K562 (cell line): ENCODE measurements around the gene MAPRE2. TPM values are rescaled to one million over a fixed set of nuclear protein-coding genes. Genes with fewer than 3 reads are reported as not detected.
"Not testable (repeated sequence)": the region's sequence is repeated elsewhere in the genome, so short reads cannot be mapped to it uniquely, and the experiment has no call there.

Source experiments
- ATAC-seq: fragments of 200-7000 bp; cut with Tn5 transposase; 3 replicates; pipeline ENCODE4 v1.9.1; 2020; ENCODE audit warnings: moderate library complexity
- BruUV-seq: library from RNA; stranded (reverse); fragments of 400-500 nt; replicated peaks from 2 replicates; lab custom pipeline; 2021; lab: Mats Ljungman, UMichigan
- CTCF ChIA-PET: fragments of 300-600 bp; formaldehyde crosslinking; extraction: SDS; loops from one replicate; lab custom pipeline; 2021; ENCODE audit warnings: low intra/inter-chr PET ratio; lab: Yijun Ruan, JAX
- POLR2A ChIA-PET: fragments of 300-600, 350-650 bp; sonication (Branson Sonifier 250); formaldehyde crosslinking; extraction: SDS; loops from one replicate; lab custom pipeline; 2021; ENCODE audit warnings: antibody characterized with exemption, inconsistent platforms; lab: Yijun Ruan, JAX
- DNase-seq, 4 experiments: peaks; one replicate each; pipeline versions ENCODE4 v3.0.0 to v3.0.0-alpha.2; 2011 to 2018; ENCODE audit warnings: low spot score in 3 of 4, mixed read lengths in 3 of 4; ENCODE audit errors: extremely low read depth in 1 of 4
- FAIRE-seq: peaks from 2 replicates; lab custom pipeline; 2011; peaks lifted over from hg19 to GRCh38; lab: Jason Lieb, UNC
- H2AFZ ChIP-seq: 2 replicates; pipeline ENCODE4 v1.6.0; 2011; ENCODE audit warnings: low read depth, low read length, control low read depth, inconsistent platforms
- H3K27ac ChIP-seq: fragments of 200-600 bp; 3 replicates; pipeline ENCODE4 v1.8.0; 2011; ENCODE audit warnings: low read depth, mild to moderate bottlenecking, control low read depth, inconsistent platforms, low read length, moderate library complexity, mixed read lengths; ENCODE audit errors: extremely low read depth
- H3K27me3 ChIP-seq, 2 experiments: fragments of 300-600 bp in 1 of 2; 2 replicates in 1 of 2; 3 replicates in 1 of 2; pipeline versions ENCODE4 v1.6.0 to v1.8.0; 2011; ENCODE audit warnings: inconsistent platforms in 2 of 2, low read length in 2 of 2, mild to moderate bottlenecking in 1 of 2, mixed read lengths in 1 of 2, moderate library complexity in 1 of 2; ENCODE audit not compliant: control insufficient read depth in 2 of 2, insufficient read depth in 2 of 2
- H3K36me3 ChIP-seq: fragments of 300-600 bp; 3 replicates; pipeline ENCODE4 v1.8.0; 2011; ENCODE audit warnings: mild to moderate bottlenecking, low read length, inconsistent platforms; ENCODE audit not compliant: control insufficient read depth, insufficient read depth
- H3K4me1 ChIP-seq, 2 experiments: fragments of 200-600 bp in 1 of 2; replicated peaks in 1 of 2; 2 replicates in 1 of 2; 3 replicates in 1 of 2; pipeline versions ENCODE4 v1.5.1 to v1.8.0; 2011; ENCODE audit warnings: inconsistent platforms in 2 of 2, low read length in 2 of 2, mild to moderate bottlenecking in 1 of 2, mixed read lengths in 1 of 2, moderate library complexity in 1 of 2; ENCODE audit not compliant: control insufficient read depth in 2 of 2, insufficient read depth in 2 of 2
- H3K4me2 ChIP-seq: 2 replicates; pipeline ENCODE4 v1.6.1; 2011; ENCODE audit warnings: low read length, control low read depth, inconsistent platforms, mixed read lengths; ENCODE audit not compliant: insufficient read depth
- H3K4me3 ChIP-seq: fragments of 200-600 bp; sonication (generic), shearing (Covaris generic); 2 replicates; pipeline ENCODE4 v1.5.1; 2016; ENCODE audit warnings: control low read depth, inconsistent platforms
- H3K79me2 ChIP-seq: fragments of 200-600 bp; 3 replicates; pipeline ENCODE4 v1.8.0; 2011; ENCODE audit warnings: low read length, inconsistent platforms; ENCODE audit not compliant: control insufficient read depth, insufficient read depth
- H3K9ac ChIP-seq, 2 experiments: 2 replicates each; pipeline versions ENCODE4 v1.6.0 to v1.6.1; 2011; ENCODE audit warnings: low read depth in 2 of 2, low read length in 2 of 2, control low read depth in 1 of 2, inconsistent platforms in 1 of 2, mild to moderate bottlenecking in 1 of 2, mixed read lengths in 1 of 2; ENCODE audit not compliant: insufficient read depth in 1 of 2
- H3K9me1 ChIP-seq: one replicate; pipeline ENCODE4 v1.6.0; 2011; ENCODE audit warnings: inconsistent platforms, mild to moderate bottlenecking, low read length, moderate library complexity; ENCODE audit not compliant: control insufficient read depth, insufficient read depth
- H3K9me3 ChIP-seq: replicated peaks from 2 replicates; pipeline ENCODE4 v1.5.1; 2011; ENCODE audit warnings: low read depth, low read length, inconsistent platforms; ENCODE audit not compliant: control insufficient read depth, insufficient read depth
- H4K20me1 ChIP-seq: replicated peaks from 2 replicates; pipeline ENCODE4 v1.6.1; 2011; ENCODE audit warnings: low read length, inconsistent platforms, mixed read lengths; ENCODE audit not compliant: control insufficient read depth, insufficient read depth
- CEBPG ChIP-seq, 3 experiments: fragments of 200-800 bp in 1 of 3; sonication (Bioruptor generic) in 1 of 3; sonication (generic) in 1 of 3; formaldehyde crosslinking in 1 of 3; IDR thresholded peaks in 2 of 3; conservative IDR thresholded peaks in 1 of 3; 2 replicates each; pipeline versions ENCODE4 v1.6.1 to v1.8.0; 2016 to 2022; ENCODE audit warnings: missing compliant biosample characterization in 2 of 3, missing genetic modification characterization in 2 of 3, mild to moderate bottlenecking in 1 of 3, missing genetic modification reagents in 1 of 3
- JUNB ChIP-seq: fragments of 450-650 bp; formaldehyde crosslinking; conservative IDR thresholded peaks from 2 replicates; pipeline ENCODE4 v1.4.0; 2020; ENCODE audit warnings: mild to moderate bottlenecking
- POLR2G ChIP-seq: fragments of 200-400 bp; formaldehyde crosslinking; IDR thresholded peaks from 2 replicates; pipeline ENCODE4 v1.6.1; 2017; ENCODE audit warnings: low read depth, mild to moderate bottlenecking, antibody characterized with exemption, low read length, moderate library complexity
- RBM39 ChIP-seq: fragments of 200-400 bp; formaldehyde crosslinking; optimal IDR thresholded peaks from 2 replicates; pipeline ENCODE3; 2018; ENCODE audit warnings: low read depth, low read length
- SRF ChIP-seq, 2 experiments: fragments of 250-450, 450-650 bp in 1 of 2; sonication (Bioruptor Pico) in 1 of 2; sonication (generic) in 1 of 2; formaldehyde crosslinking; IDR thresholded peaks; 2 replicates each; pipeline versions ENCODE4 v1.5.0 to v1.5.1; 2020 to 2022; ENCODE audit warnings: mild to moderate bottlenecking in 1 of 2, missing genetic modification reagents in 1 of 2
- TCF7L2 ChIP-seq: fragments of 150-350 bp; IDR thresholded peaks from 2 replicates; pipeline ENCODE4 v1.6.1; 2016; ENCODE audit warnings: low read depth, mild to moderate bottlenecking, low read length, moderate library complexity
- ZNF165 ChIP-seq: fragments of 250-450 bp; sonication (Bioruptor Pico); IDR thresholded peaks from 2 replicates; pipeline ENCODE4 v1.4.0; 2020; ENCODE audit warnings: borderline replicate concordance
- ZNF217 ChIP-seq: sonication (generic); formaldehyde crosslinking; IDR thresholded peaks from 2 replicates; pipeline ENCODE4 v1.8.0; 2022; ENCODE audit warnings: mild to moderate bottlenecking, missing genetic modification reagents
- WGBS: fragments of 100-300 bp; shearing (Covaris generic); methylation state at CpG from one replicate; pipeline ENCODE4 v1.1.6; 2016; ENCODE audit warnings: low coverage, mixed read lengths; ENCODE audit not compliant: insufficient coverage; ENCODE audit errors: missing lambda C conversion rate; 5-methylcytosine and 5-hydroxymethylcytosine counted together
- in situ Hi-C: fragments of 300-500 bp; cut with MboI; formaldehyde crosslinking; loops from 4 replicates; pipeline ENCODE4 v1.15.0; 2018; ENCODE audit warnings: inconsistent platforms, mixed read lengths
- intact Hi-C: fragments of 100-400 bp; cut with micrococcal nuclease; formaldehyde crosslinking; loops from 2 replicates; pipeline ENCODE4 v1.14.2; 2022
- polyA plus RNA-seq, 8 experiments: library from polyadenylated mRNA; depleted of rRNA in 4 of 8; stranded (reverse) in 5 of 8; unstranded in 3 of 8; fragments of >200 nt; fragmentation: Nextera tagmentation in 2 of 8; fragmentation: Illumina TruSeq in 1 of 8; extraction: Ambion mirVana in 2 of 8; extraction: Trizol in 1 of 8; gene quantifications; 2 replicates each; pipeline versions ENCODE4 v1.2.1 to v1.2.3, GENCODE V29; 2011 to 2014; ENCODE audit warnings: inconsistent platforms in 1 of 8, missing spikeins in 1 of 8
- total RNA-seq, 7 experiments: library from RNA; depleted of rRNA in 6 of 7; stranded (reverse); fragments of >200 nt in 6 of 7; fragmentation: Illumina TruSeq in 2 of 7; extraction: Trizol in 2 of 7; gene quantifications; 2 replicates each; pipeline versions ENCODE4 v1.2.1 to v1.2.3, GENCODE V29; 2011 to 2021; ENCODE audit warnings: low replicate concordance in 1 of 7
- TF ChIP-seq, protein P1 (sequence below): fragments of 450-650 bp; formaldehyde crosslinking; IDR thresholded peaks from 2 replicates; pipeline ENCODE4 v1.4.0; 2022; ENCODE audit warnings: mild to moderate bottlenecking, moderate library complexity
- TF ChIP-seq, protein P2 (sequence below), 2 experiments: fragments of 450-650 bp in 1 of 2; sonication (generic) in 1 of 2; formaldehyde crosslinking in 1 of 2; IDR thresholded peaks in 1 of 2; conservative IDR thresholded peaks in 1 of 2; 2 replicates each; pipeline versions ENCODE4 v1.6.1 to v1.8.1; 2016 to 2023; ENCODE audit warnings: mild to moderate bottlenecking in 2 of 2, moderate library complexity in 2 of 2, inconsistent platforms in 1 of 2, missing genetic modification reagents in 1 of 2

MAPRE2 gene
- total and polyA plus RNA-seq, 9 of the 15 experiments (the other 6 are each of a cell fraction or from before 2014, with no cell fraction given) = 32.3 to 70.7 (median 40.7) TPM

DNA sequence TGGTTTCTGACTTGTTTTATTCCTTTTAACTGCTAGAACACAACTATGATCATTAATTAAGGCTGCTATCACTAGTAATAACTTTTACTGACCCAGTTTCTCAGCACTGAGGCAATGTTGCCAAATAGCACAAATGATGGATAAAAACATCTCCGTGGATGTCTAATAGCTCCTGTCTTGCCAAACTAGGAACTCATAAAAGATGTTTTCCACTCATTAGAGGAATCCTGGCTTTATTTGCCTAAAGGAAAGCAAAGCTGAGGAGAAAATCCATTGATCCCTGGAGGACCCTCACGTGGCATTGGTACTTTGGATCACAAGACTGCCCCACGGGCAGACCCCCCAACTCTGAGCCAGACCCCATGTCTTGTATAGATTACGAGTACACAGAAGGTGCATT, 103.5 kb downstream of the MAPRE2 start (continued):
- TF ChIP-seq TCF7L2 = no peak
- no peak for TF ChIP-seq ZNF165 (CRISPR knock-in tag)
- no peak for TF ChIP-seq POLR2G
- no peak for TF ChIP-seq ZNF217 (CRISPR knock-in tag)
- TF ChIP-seq RBM39 = no peak
- no peak for TF ChIP-seq JUNB (CRISPR knock-in tag)

DNA sequence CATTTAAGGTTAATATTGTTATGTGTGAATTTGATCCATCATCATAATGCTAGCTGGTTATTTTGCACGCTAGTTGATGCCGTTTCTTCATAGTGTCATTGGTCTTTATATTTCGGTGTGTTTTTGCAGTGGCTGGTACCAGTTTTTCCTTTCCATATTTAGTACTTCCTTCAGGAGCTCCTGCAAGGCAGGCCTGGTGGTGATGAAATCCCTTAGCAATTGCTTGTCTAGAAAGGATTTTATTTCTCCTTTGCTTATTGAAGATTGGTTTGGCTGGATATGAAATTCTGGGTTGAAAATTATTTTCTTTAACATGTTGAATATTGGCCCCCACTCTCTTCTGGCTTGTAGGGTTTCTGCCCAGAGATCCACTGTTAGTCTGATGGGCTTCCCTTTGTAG, 109.0 kb downstream of the MAPRE2 start:
- H3K9me1 ChIP-seq; BruUV-seq; H3K79me2 ChIP-seq; in situ Hi-C loops; H2AFZ ChIP-seq; POLR2A ChIA-PET; H3K4me2 ChIP-seq; FAIRE-seq; H4K20me1 ChIP-seq; H3K9ac ChIP-seq; H3K9me3 ChIP-seq; H3K4me3 ChIP-seq; H3K36me3 ChIP-seq; intact Hi-C loops; H3K27ac ChIP-seq; H3K4me1 ChIP-seq; CTCF ChIA-PET; DNase-seq; H3K27me3 ChIP-seq; TF ChIP-seq CEBPG (CRISPR knock-in tag; IDR thresholded peaks at IDR 0.05): not testable (repeated sequence)
- 45% methylated on average over 3 of the region's 3 CpGs for WGBS
- TF ChIP-seq, protein P1, sequence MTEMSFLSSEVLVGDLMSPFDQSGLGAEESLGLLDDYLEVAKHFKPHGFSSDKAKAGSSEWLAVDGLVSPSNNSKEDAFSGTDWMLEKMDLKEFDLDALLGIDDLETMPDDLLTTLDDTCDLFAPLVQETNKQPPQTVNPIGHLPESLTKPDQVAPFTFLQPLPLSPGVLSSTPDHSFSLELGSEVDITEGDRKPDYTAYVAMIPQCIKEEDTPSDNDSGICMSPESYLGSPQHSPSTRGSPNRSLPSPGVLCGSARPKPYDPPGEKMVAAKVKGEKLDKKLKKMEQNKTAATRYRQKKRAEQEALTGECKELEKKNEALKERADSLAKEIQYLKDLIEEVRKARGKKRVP (CRISPR knock-in tag) = 0 out of 2 replicates have a peak, but pooled peaks have one; percentile 14
- TF ChIP-seq, protein P2, sequence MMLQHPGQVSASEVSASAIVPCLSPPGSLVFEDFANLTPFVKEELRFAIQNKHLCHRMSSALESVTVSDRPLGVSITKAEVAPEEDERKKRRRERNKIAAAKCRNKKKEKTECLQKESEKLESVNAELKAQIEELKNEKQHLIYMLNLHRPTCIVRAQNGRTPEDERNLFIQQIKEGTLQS (IDR thresholded peaks at IDR 0.05) = peak; percentile 26; the same call in 1 of the 2 replicates
- TF ChIP-seq, protein P2 (CRISPR knock-in tag; conservative IDR thresholded peaks at IDR 0.05) = not testable (repeated sequence)
- TF ChIP-seq CEBPG (tag; conservative IDR thresholded peaks at IDR 0.05 in 1 of 2, IDR thresholded peaks at IDR 0.05 in 1 of 2) (peak; percentile 56 to 83; a peak in 3 of 4 replicates), SRF (CRISPR knock-in tag; IDR thresholded peaks at IDR 0.05) (0 out of 4 replicates have a peak, but pooled peaks of 1 of the 2 experiments have one; percentile 32)
- TF ChIP-seq, all 486 proteins: peak for 4; not testable (repeated sequence) for 482
- not testable (repeated sequence) for ATAC-seq
